GM12878 (cell line): ENCODE results near the gene ALG6. TPM values are rescaled to one million over a fixed set of nuclear protein-coding genes. Genes with fewer than 3 reads are reported as not detected.

Source experiments
- ATAC-seq: fragments of 200-7000 bp; cut with Tn5 transposase; 3 replicates; pipeline ENCODE4 v1.9.1; 2020; ENCODE audit warnings: mild to moderate bottlenecking, moderate library complexity
- BruUV-seq: library from RNA; stranded (reverse); fragments of 400-500 nt; replicated peaks from 2 replicates; lab custom pipeline; 2021; lab: Mats Ljungman, UMichigan
- CTCF ChIA-PET: fragments of 300-600 bp; sonication (Branson Sonifier 250); formaldehyde crosslinking; extraction: SDS; loops from one replicate; lab custom pipeline; 2021; ENCODE audit warnings: inconsistent platforms; lab: Yijun Ruan, JAX
- POLR2A ChIA-PET: fragments of 350-600 bp; formaldehyde crosslinking; extraction: SDS; loops from one replicate; lab custom pipeline; 2021; ENCODE audit warnings: inconsistent platforms; lab: Charles Lee
- RAD21 ChIA-PET: fragments of 300-600 bp; sonication (Branson Sonifier 250); formaldehyde crosslinking; loops from one replicate; lab custom pipeline; 2023; ENCODE audit warnings: antibody characterized with exemption; ENCODE audit not compliant: unreplicated experiment; lab: Charles Lee
- SMC1A ChIA-PET: fragments of 300-600 bp; sonication (Branson Sonifier 250); formaldehyde crosslinking; loops from one replicate; lab custom pipeline; 2023; ENCODE audit not compliant: unreplicated experiment, uncharacterized antibody; lab: Charles Lee
- DNase-seq: peaks from one replicate; pipeline ENCODE4 v3.0.0-alpha.2; 2011; ENCODE audit warnings: low read depth, low spot score
- FAIRE-seq: peaks from 3 replicates; lab custom pipeline; 2011; peaks lifted over from hg19 to GRCh38; lab: Jason Lieb, UNC
- H2AFZ ChIP-seq: 2 replicates; pipeline ENCODE4 v1.6.0; 2011; ENCODE audit warnings: low read depth, low read length, control low read depth; ENCODE audit not compliant: control insufficient read depth
- H3K27ac ChIP-seq: 2 replicates; pipeline ENCODE4 v1.5.1; 2011; ENCODE audit warnings: control low read depth; ENCODE audit not compliant: control insufficient read depth, insufficient read depth
- H3K27me3 ChIP-seq, 2 experiments: replicated peaks in 1 of 2; 2 replicates each; pipeline versions ENCODE4 v1.6.0 to v1.6.1; 2011; ENCODE audit warnings: low read length in 1 of 2; ENCODE audit not compliant: control insufficient read depth in 2 of 2, insufficient read depth in 2 of 2
- H3K36me3 ChIP-seq, 2 experiments: 2 replicates each; pipeline ENCODE4 v1.5.1; 2011; ENCODE audit warnings: low read length in 1 of 2; ENCODE audit not compliant: control insufficient read depth in 2 of 2, insufficient read depth in 2 of 2
- H3K4me1 ChIP-seq: 2 replicates; pipeline ENCODE4 v1.6.1; 2011; ENCODE audit warnings: mild to moderate bottlenecking, low read length, moderate library complexity, mixed read lengths; ENCODE audit not compliant: control insufficient read depth, insufficient read depth
- H3K4me2 ChIP-seq: 2 replicates; pipeline ENCODE4 v1.6.0; 2011; ENCODE audit warnings: control low read depth; ENCODE audit not compliant: control insufficient read depth, insufficient read depth
- H3K4me3 ChIP-seq: fragments of 200-600 bp; sonication (generic); 2 replicates; pipeline ENCODE4 v1.5.1; 2016
- H3K79me2 ChIP-seq: 2 replicates; pipeline ENCODE4 v1.6.0; 2011; ENCODE audit warnings: low read length; ENCODE audit not compliant: control insufficient read depth, insufficient read depth
- H3K9ac ChIP-seq: 2 replicates; pipeline ENCODE4 v1.8.0; 2011; ENCODE audit warnings: low read length, control low read depth, mixed read lengths; ENCODE audit not compliant: control insufficient read depth, insufficient read depth
- H3K9me3 ChIP-seq: replicated peaks from 3 replicates; pipeline ENCODE4 v1.5.1; 2011; ENCODE audit warnings: mild to moderate bottlenecking, low read length; ENCODE audit not compliant: control insufficient read depth, insufficient read depth
- H4K20me1 ChIP-seq: 2 replicates; pipeline ENCODE4 v1.6.0; 2011; ENCODE audit not compliant: control insufficient read depth, insufficient read depth
- CREM ChIP-seq: IDR thresholded peaks from 2 replicates; pipeline ENCODE4 v1.6.1; 2014; ENCODE audit warnings: antibody characterized with exemption, low read depth
- IKZF2 ChIP-seq, 2 experiments: fragments of 450-650 bp; IDR thresholded peaks; 2 replicates each; pipeline ENCODE4 v1.6.1; 2017; ENCODE audit warnings: mild to moderate bottlenecking in 2 of 2, moderate library complexity in 2 of 2
- IRF3 ChIP-seq: fragments of 450-650 bp; IDR thresholded peaks from 2 replicates; pipeline ENCODE4 v1.6.1; 2014; ENCODE audit warnings: mild to moderate bottlenecking
- KLF5 ChIP-seq: fragments of 450-650 bp; IDR thresholded peaks from 2 replicates; pipeline ENCODE4 v1.6.1; 2014; ENCODE audit warnings: mild to moderate bottlenecking; ENCODE audit not compliant: partially characterized antibody
- NBN ChIP-seq: fragments of 450-650 bp; IDR thresholded peaks from 2 replicates; pipeline ENCODE4 v1.6.1; 2016
- NFXL1 ChIP-seq: fragments of 450-650 bp; IDR thresholded peaks from 2 replicates; pipeline ENCODE4 v1.6.1; 2017; ENCODE audit warnings: antibody characterized with exemption, mild to moderate bottlenecking, borderline replicate concordance
- NFYA ChIP-seq: IDR thresholded peaks from 2 replicates; pipeline ENCODE4 v1.6.1; 2011; ENCODE audit warnings: low read depth, mild to moderate bottlenecking, low read length, improper control_type of control experiment, borderline replicate concordance
- RB1 ChIP-seq: fragments of 450-650 bp; formaldehyde crosslinking; IDR thresholded peaks from 2 replicates; pipeline ENCODE4 v1.6.1; 2017; ENCODE audit warnings: mild to moderate bottlenecking, borderline replicate concordance
- RBBP5 ChIP-seq: fragments of 200-600 bp; sonication (generic); conservative IDR thresholded peaks from 2 replicates; pipeline ENCODE4 v1.6.1; 2016
- SKIL ChIP-seq: fragments of 450-650 bp; IDR thresholded peaks from 2 replicates; pipeline ENCODE4 v1.6.1; 2017; ENCODE audit warnings: mild to moderate bottlenecking, low read depth, inconsistent platforms; ENCODE audit not compliant: poor library complexity, severe bottlenecking
- SUZ12 ChIP-seq: fragments of 200-600 bp; sonication (generic); IDR thresholded peaks from one replicate; pipeline ENCODE4 v1.6.1; 2018; ENCODE audit warnings: antibody characterized with exemption, mild to moderate bottlenecking; ENCODE audit not compliant: unreplicated experiment
- ZNF274 ChIP-seq: IDR thresholded peaks from one replicate; pipeline ENCODE4 v1.8.0; 2011; ENCODE audit not compliant: insufficient read length, insufficient read depth
- ZNF687 ChIP-seq: fragments of 450-650 bp; IDR thresholded peaks from 2 replicates; pipeline ENCODE4 v1.6.1; 2017; ENCODE audit warnings: mild to moderate bottlenecking, moderate library complexity
- ZZZ3 ChIP-seq: IDR thresholded peaks from 2 replicates; pipeline ENCODE4 v1.6.1; 2011; ENCODE audit warnings: low read depth; ENCODE audit not compliant: control insufficient read depth, insufficient read length
- WGBS: methylation state at CpG from one replicate; pipeline ENCODE4 v1.1.6; 2016; ENCODE audit warnings: low lambda C conversion rate; ENCODE audit not compliant: insufficient replicate concordance, insufficient coverage; ENCODE audit errors: missing lambda C conversion rate; 5-methylcytosine and 5-hydroxymethylcytosine counted together
- in situ Hi-C: fragments of 300-500 bp; cut with MboI; formaldehyde crosslinking; loops from 9 replicates; pipeline ENCODE4 v1.14.3; 2018; ENCODE audit warnings: mixed read lengths
- intact Hi-C: fragments of 100-400 bp; cut with micrococcal nuclease; formaldehyde crosslinking; loops from one replicate; pipeline ENCODE4 v1.14.2; 2022; ENCODE audit not compliant: unreplicated experiment
- polyA plus RNA-seq, 11 experiments: library from polyadenylated mRNA; depleted of rRNA in 4 of 11; unstranded in 6 of 11; stranded (reverse) in 5 of 11; fragments of >200 nt; fragmentation: Nextera tagmentation in 4 of 11; fragmentation: Illumina TruSeq in 1 of 11; extraction: Ambion mirVana in 4 of 11; extraction: Trizol in 1 of 11; gene quantifications; 1 replicate in 1 of 11; 2 replicates in 10 of 11; pipeline versions ENCODE4 v1.2.1 to v1.2.3, GENCODE V29; 2011 to 2016; ENCODE audit warnings: inconsistent platforms in 2 of 11, missing spikeins in 2 of 11, low read depth in 1 of 11
- total RNA-seq, 4 experiments: library from RNA; depleted of rRNA in 3 of 4; stranded (reverse); fragments of >200 nt in 3 of 4; fragmentation: Illumina TruSeq in 1 of 4; extraction: Trizol in 1 of 4; gene quantifications; 2 replicates each; pipeline versions ENCODE4 v1.2.1 to v1.2.3, GENCODE V29; 2013 to 2021
- TF ChIP-seq, protein P1 (sequence below): fragments of 450-650 bp; formaldehyde crosslinking; IDR thresholded peaks from 2 replicates; pipeline ENCODE4 v1.5.0; 2022; ENCODE audit warnings: mild to moderate bottlenecking, missing genetic modification characterization

Gene ALG6
- total and polyA plus RNA-seq, 10 of the 15 experiments (the other 5 are each of a cell fraction or from before 2014, with no cell fraction given) = 13.8 to 28.5 (median 17.1) TPM

DNA sequence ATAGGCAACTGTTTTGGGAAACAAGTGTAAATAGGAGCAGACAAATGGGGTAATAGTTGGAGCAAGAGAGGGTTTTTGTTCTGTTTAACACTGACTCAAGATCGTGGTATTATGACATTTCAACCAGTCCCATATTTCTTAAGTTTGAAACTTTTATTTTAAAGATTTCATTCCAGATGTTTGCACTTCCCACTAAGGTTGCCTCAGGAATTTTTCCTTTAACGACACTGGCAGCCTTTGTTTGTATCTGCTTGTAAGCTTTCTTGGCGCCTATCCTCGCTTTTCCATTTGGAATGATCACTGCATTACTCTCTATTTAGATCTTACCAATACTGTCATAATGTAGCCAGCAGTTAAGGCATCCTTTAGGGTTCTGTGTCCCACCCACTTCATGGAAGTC lies 67.7 kb downstream of the ALG6 start:
- Histone ChIP-seq H4K20me1 (no peaks in the 10 kb centered on the region), H3K4me1 (no peaks in the 10 kb centered on the region), H3K4me2 (no peak overlapping the region), H3K79me2 (no peaks in the 10 kb centered on the region), H3K9ac (no peak overlapping the region), H2AFZ (no peak overlapping the region), H3K27me3 (no peaks in the 10 kb centered on the region), H3K4me3 (no peak overlapping the region), H3K27ac (no peak overlapping the region), H3K36me3 (no peaks in the 10 kb centered on the region), H3K9me3 (peaks cover 1% of the 10 kb centered on the region; the same call in 1 of the 3 replicates)
- ChIA-PET RAD21 (no interaction called here), CTCF (interaction anchor here (1.1 to 1.5 kb wide), 2 partner anchors 12 to 17 kb away, joined by 3 read pairs; no protein-coding TSS in a partner anchor), SMC1A (interaction anchor here (1.4 to 2.3 kb wide), 2 partner anchors 103 to 109 kb away, joined by 5 read pairs; no protein-coding TSS in a partner anchor), POLR2A (no interaction called here)
- in situ Hi-C loops (no loop called here), intact Hi-C loops (no loop called here)
- BruUV-seq = no TSS peak
- DNase-seq (no peak), ATAC-seq (no peak), FAIRE-seq (no peak)
- 97% methylated on average over 4 of the region's 4 CpGs for WGBS
- no peak for TF ChIP-seq RB1
- TF ChIP-seq KLF5 = no peak
- TF ChIP-seq NFYA = no peak
- no peak for TF ChIP-seq RBBP5
- no peak for TF ChIP-seq IRF3
- TF ChIP-seq, protein P1, sequence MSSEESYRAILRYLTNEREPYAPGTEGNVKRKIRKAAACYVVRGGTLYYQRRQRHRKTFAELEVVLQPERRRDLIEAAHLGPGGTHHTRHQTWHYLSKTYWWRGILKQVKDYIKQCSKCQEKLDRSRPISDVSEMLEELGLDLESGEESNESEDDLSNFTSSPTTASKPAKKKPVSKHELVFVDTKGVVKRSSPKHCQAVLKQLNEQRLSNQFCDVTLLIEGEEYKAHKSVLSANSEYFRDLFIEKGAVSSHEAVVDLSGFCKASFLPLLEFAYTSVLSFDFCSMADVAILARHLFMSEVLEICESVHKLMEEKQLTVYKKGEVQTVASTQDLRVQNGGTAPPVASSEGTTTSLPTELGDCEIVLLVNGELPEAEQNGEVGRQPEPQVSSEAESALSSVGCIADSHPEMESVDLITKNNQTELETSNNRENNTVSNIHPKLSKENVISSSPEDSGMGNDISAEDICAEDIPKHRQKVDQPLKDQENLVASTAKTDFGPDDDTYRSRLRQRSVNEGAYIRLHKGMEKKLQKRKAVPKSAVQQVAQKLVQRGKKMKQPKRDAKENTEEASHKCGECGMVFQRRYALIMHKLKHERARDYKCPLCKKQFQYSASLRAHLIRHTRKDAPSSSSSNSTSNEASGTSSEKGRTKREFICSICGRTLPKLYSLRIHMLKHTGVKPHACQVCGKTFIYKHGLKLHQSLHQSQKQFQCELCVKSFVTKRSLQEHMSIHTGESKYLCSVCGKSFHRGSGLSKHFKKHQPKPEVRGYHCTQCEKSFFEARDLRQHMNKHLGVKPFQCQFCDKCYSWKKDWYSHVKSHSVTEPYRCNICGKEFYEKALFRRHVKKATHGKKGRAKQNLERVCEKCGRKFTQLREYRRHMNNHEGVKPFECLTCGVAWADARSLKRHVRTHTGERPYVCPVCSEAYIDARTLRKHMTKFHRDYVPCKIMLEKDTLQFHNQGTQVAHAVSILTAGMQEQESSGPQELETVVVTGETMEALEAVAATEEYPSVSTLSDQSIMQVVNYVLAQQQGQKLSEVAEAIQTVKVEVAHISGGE (CRISPR knock-in tag) = no peak
- TF ChIP-seq SUZ12 = no peak
- TF ChIP-seq ZNF687 = no peak
- TF ChIP-seq ZNF274 = no peak
- no peak for TF ChIP-seq NFXL1
- TF ChIP-seq ZZZ3 = no peak
- TF ChIP-seq CREM = no peak
- no peak for TF ChIP-seq SKIL
- no peak for TF ChIP-seq NBN
- TF ChIP-seq IKZF2 (IDR thresholded peaks at IDR 0.05) = no peak
